Gastrocnemius medialis (tissue), 4 donors: ENCODE results near the gene COA8.

ENCODE experiments used
- POLR2A ChIP-seq, 2 donors: fragments of 450-650 bp; IDR thresholded peaks; one replicate each; pipeline ENCODE4 v1.6.1; 2017; ENCODE audit warnings: antibody characterized with exemption in 2 of 2, mild to moderate bottlenecking in 2 of 2, moderate library complexity in 2 of 2
- TF ChIP-seq, protein P1 (sequence below), 5 experiments: fragments of 450-650 bp in 3 of 5; fragments of 200-600 bp in 2 of 5; sonication (generic) in 2 of 5; IDR thresholded peaks in 4 of 5; conservative IDR thresholded peaks in 1 of 5; 1 replicate in 4 of 5; 2 replicates in 1 of 5; pipeline ENCODE4 v1.5.1; 2016 to 2019; ENCODE audit warnings: antibody characterized with exemption in 5 of 5, mild to moderate bottlenecking in 3 of 5, moderate library complexity in 3 of 5

DNA sequence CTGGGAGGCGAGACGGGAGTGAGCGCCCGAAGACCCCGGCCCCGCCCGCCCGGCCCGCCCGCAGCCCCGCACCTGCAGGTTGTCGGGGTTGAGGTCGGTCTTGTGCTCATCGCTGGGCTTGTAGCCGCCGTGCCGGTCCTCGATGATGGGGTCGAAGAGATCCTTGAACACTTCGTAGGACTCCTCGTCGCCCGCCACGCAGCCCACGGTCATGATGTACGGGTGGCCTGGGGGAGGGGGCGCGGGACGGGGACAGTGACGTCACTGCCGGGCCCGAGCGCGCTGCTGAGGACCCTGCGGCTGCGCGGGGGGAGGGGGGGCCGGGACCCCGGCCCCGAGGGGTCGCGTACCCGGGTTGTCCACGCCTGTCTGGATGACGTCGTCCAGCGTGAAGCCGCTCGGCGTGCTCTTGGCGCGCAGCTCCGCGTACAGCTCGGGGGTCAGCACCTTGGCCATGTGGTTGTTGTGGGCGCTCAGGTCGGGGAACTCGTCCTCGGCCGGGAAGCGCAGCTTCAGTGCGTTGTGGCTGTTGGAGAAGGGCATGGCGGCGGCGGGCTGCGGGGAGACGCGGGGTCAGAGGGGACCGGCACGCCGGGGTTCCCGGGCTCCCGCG is 40.7 kb upstream of the COA8 start:
- TF ChIP-seq, protein P1, sequence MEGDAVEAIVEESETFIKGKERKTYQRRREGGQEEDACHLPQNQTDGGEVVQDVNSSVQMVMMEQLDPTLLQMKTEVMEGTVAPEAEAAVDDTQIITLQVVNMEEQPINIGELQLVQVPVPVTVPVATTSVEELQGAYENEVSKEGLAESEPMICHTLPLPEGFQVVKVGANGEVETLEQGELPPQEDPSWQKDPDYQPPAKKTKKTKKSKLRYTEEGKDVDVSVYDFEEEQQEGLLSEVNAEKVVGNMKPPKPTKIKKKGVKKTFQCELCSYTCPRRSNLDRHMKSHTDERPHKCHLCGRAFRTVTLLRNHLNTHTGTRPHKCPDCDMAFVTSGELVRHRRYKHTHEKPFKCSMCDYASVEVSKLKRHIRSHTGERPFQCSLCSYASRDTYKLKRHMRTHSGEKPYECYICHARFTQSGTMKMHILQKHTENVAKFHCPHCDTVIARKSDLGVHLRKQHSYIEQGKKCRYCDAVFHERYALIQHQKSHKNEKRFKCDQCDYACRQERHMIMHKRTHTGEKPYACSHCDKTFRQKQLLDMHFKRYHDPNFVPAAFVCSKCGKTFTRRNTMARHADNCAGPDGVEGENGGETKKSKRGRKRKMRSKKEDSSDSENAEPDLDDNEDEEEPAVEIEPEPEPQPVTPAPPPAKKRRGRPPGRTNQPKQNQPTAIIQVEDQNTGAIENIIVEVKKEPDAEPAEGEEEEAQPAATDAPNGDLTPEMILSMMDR (IDR thresholded peaks at IDR 0.05 in 4 of 5, conservative IDR thresholded peaks at IDR 0.05 in 1 of 5): no peak
- TF ChIP-seq POLR2A (IDR thresholded peaks at IDR 0.05): no peak
